ENCODE measurements around the gene LY6G6D. TPM values are rescaled to one million over a fixed set of nuclear protein-coding genes. Genes with fewer than 3 reads are reported as not detected.

The LY6G6D gene
- total RNA-seq, 1 donor from 2014 or later: not detected

DNA sequence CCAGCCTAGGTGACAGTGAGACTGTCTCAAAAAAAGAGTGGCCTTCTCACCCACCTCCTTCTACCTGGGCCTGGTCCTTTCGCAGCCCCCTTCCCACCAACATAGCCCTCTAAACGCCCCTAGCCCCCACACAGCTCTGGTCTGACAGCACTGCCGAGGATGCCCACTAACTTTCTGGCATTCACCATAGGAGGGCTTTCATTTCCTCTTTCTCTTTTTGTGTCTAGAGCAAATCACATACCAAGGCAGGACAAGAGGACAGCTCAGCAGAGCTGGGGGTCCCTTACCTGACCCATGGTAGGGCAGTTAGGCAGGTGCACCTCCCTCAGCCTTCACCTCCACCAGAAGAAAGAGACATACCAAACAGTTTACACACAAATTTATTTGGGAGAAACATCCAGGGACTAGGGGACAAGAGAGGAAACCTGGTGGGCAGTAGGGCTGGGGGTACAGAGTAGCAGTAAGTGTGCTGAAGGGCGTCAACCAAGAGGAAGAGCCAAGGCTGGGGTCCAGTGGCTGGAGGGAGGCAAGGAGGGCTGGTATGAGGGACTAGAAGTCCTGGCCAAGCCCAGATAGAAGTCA, 38.7 kb upstream of the LY6G6D start:
- H3K4me1 Mint-ChIP-seq (ENCODE audit: unreplicated experiment): peaks cover 16% of the 10 kb centered on the region
- no peaks in the 10 kb centered on the region for H3K9me3 Mint-ChIP-seq (ENCODE audit: unreplicated experiment)
- peak overlapping the region; percentile 84 for H3K27ac Mint-ChIP-seq (ENCODE audit: unreplicated experiment)
- H3K4me3 Mint-ChIP-seq (ENCODE audit: unreplicated experiment): peak overlapping the region; percentile 56
- DNase-seq (ENCODE audit: low spot score): no peak
- H3K36me3 Mint-ChIP-seq (ENCODE audit: low read depth, unreplicated experiment): peaks cover 18% of the 10 kb centered on the region
- TF ChIP-seq, protein P1, sequence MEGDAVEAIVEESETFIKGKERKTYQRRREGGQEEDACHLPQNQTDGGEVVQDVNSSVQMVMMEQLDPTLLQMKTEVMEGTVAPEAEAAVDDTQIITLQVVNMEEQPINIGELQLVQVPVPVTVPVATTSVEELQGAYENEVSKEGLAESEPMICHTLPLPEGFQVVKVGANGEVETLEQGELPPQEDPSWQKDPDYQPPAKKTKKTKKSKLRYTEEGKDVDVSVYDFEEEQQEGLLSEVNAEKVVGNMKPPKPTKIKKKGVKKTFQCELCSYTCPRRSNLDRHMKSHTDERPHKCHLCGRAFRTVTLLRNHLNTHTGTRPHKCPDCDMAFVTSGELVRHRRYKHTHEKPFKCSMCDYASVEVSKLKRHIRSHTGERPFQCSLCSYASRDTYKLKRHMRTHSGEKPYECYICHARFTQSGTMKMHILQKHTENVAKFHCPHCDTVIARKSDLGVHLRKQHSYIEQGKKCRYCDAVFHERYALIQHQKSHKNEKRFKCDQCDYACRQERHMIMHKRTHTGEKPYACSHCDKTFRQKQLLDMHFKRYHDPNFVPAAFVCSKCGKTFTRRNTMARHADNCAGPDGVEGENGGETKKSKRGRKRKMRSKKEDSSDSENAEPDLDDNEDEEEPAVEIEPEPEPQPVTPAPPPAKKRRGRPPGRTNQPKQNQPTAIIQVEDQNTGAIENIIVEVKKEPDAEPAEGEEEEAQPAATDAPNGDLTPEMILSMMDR (IDR thresholded peaks at IDR 0.05; ENCODE audit: unreplicated experiment): no peak
- peaks cover 13% of the 10 kb centered on the region for H3K27me3 Mint-ChIP-seq (ENCODE audit: unreplicated experiment)

DNA sequence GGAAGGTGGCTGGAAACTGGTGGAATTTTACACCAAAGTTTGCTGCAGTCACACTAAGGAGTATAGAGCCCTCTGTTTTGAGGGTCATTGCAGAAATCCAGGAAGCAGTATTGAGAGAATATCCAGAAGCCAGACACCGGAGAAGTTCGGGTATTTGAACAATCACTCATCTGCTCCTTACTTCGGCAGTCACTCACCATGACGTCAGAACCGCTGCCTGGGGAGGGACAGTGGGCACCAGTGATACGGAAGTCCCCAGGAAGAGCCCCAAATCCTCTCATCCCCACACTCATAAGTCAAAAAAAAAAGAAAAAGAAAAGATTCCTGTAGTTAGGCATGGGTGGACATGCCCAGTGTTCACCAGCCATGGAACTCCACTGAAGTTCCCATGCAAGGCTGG, 38.2 kb upstream of the LY6G6D start:
- peak overlapping the region; percentile 56 for H3K4me3 Mint-ChIP-seq (ENCODE audit: unreplicated experiment)
- peaks cover 13% of the 10 kb centered on the region for H3K27me3 Mint-ChIP-seq (ENCODE audit: unreplicated experiment)
- H3K27ac Mint-ChIP-seq (ENCODE audit: unreplicated experiment): no peak overlapping the region
- H3K9me3 Mint-ChIP-seq (ENCODE audit: unreplicated experiment): no peaks in the 10 kb centered on the region
- H3K36me3 Mint-ChIP-seq (ENCODE audit: low read depth, unreplicated experiment): peaks cover 18% of the 10 kb centered on the region
- DNase-seq (ENCODE audit: low spot score): no peak
- TF ChIP-seq, protein P1 (IDR thresholded peaks at IDR 0.05; ENCODE audit: unreplicated experiment): no peak
- peaks cover 20% of the 10 kb centered on the region for H3K4me1 Mint-ChIP-seq (ENCODE audit: unreplicated experiment)

DNA sequence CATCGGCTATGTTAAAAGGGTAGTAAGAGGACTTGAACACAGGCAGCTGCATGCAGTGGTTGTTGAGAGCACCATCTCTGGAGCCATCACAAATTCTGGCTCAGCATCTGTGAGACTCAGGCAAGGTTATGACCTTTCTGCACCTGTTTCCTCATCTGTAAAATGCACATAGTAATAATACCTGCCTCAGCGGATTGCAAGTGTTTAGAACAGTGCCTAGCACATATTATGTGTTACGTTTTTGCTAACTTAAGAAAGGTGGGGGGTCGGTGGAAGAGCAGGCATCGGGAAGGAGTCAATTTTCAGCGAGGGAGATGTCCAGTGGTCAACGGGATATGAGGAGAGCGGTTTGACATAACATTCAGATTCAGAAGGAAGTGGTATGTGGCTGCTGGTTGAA, 37.2 kb upstream of the LY6G6D start:
- TF ChIP-seq, protein P1 (IDR thresholded peaks at IDR 0.05; ENCODE audit: unreplicated experiment): no peak
- peaks cover 20% of the 10 kb centered on the region for H3K4me1 Mint-ChIP-seq (ENCODE audit: unreplicated experiment)
- H3K27ac Mint-ChIP-seq (ENCODE audit: unreplicated experiment): no peak overlapping the region
- DNase-seq (ENCODE audit: low spot score): no peak
- H3K9me3 Mint-ChIP-seq (ENCODE audit: unreplicated experiment): no peaks in the 10 kb centered on the region
- peaks cover 13% of the 10 kb centered on the region for H3K27me3 Mint-ChIP-seq (ENCODE audit: unreplicated experiment)
- H3K4me3 Mint-ChIP-seq (ENCODE audit: unreplicated experiment): peak overlapping the region; percentile 52
- peaks cover 14% of the 10 kb centered on the region for H3K36me3 Mint-ChIP-seq (ENCODE audit: low read depth, unreplicated experiment)

DNA sequence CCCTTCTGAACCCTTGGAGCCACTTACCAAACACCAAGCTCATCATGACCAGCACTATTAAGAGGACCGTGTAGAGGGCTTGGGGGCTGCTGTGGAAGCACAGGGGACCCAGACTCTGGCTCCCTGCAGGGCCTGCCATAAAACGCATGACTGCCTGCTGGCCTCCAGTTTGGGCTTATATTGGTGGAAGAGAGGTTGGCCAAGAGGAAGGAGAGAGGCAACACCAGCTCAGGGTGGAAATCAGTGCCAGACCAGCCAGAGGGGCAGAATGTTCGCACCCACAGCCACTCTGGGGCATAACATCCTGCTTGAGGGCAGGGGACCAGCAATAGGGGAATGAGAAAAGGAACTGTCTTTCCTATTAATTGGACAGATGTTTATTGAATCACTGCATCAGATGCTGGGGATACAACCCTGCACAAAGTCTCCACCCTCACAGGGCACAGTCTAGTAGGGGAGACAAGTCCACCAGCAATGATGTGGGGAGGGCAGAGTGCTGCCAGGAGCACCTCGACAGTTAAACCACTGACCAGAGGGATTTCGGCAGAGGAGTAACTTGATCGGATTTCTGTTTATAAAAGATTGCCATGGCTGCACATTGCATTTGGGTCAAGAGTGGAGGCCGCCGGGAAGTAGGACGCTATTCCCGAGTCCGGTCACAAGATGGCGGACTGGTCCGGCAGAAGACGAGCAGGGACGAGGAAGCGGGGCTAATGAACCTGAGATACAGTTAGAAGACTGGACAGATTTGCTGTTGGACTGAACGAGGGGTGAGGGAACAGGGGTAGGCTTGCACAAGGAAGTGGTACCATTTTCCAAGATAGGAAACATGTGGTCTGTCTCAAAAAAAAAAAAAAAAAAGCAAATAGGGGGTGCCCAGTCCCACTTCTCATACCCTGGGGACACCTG, 34.7 kb upstream of the LY6G6D start, which contains the start of gene LY6G5C:
Gene LY6G5C (minus strand): TSS at position 842 of the 909 bp plus-strand sequence. CDS start 694 bp downstream, at position 148.
- Mint-ChIP-seq H3K4me3 (ENCODE audit: unreplicated experiment) (peak within 1 kb of the TSS; percentile 84), H3K9me3 (ENCODE audit: unreplicated experiment) (no peaks in the 10 kb centered on the region), H3K27ac (ENCODE audit: unreplicated experiment) (peak within 1 kb of the TSS; percentile 88), H3K4me1 (ENCODE audit: unreplicated experiment) (peaks cover 24% of the 10 kb centered on the region), H3K36me3 (ENCODE audit: low read depth, unreplicated experiment) (peaks cover 15% of the 10 kb centered on the region), H3K27me3 (ENCODE audit: unreplicated experiment) (peaks cover 13% of the 10 kb centered on the region)
- DNase-seq (ENCODE audit: low spot score): peak; percentile 63
- TF ChIP-seq, protein P1 (IDR thresholded peaks at IDR 0.05; ENCODE audit: unreplicated experiment): peak; percentile 29
